AG10803 (cell line): ENCODE data around the gene SLX4IP.

ENCODE experiments used
- DNase-seq: peaks from one replicate; pipeline ENCODE4 v3.0.0; 2010; ENCODE audit warnings: low read depth
- H3K4me3 ChIP-seq: 2 replicates; pipeline ENCODE4 v1.5.1; 2011; ENCODE audit warnings: mild to moderate bottlenecking, low read length, control low read depth
- TF ChIP-seq, protein P1 (sequence below): conservative IDR thresholded peaks from 2 replicates; pipeline ENCODE4 v1.5.1; 2011; ENCODE audit warnings: mild to moderate bottlenecking, low read length, control low read depth, inconsistent platforms

SLX4IP gene

DNA sequence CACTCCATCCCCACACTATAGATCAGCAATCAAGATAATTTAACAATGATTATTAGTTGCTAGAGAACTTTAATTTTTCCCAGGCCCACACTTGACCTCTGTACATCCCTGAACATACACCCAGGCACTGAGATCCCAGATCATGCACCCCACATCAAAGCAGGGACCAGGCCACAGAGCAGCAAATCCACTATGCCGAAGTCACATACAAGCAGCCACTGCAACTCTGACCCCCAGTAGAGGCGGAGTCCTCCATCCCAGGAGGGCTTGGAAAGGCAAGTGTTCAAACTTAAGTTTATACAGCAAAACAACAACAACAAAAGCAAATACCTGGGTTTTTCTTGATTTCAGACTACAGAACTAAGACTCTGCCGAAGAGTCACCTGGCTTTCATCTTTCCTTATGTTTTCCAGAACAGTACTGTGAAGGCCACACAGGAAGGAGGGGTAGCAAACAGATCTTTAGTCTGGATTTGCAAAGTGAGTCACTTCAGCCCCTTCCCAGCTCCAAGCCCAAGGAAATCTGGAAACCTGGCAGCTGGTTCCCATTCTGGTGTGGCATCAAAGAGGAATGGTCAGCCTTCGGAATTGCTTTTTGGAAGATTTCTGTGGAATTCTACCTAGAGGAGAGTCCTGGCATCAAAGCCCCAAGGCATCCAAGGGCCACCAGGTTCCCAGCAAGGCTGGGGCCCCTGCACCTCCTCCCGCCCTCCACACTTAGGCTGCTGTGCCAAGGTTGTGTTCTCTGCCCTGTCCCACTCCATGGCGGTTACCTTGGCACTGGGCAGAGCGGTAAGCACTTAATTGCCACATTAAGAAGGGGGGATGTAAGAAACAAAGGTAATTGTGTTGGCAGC is 231.3 kb downstream of the SLX4IP start:
- TF ChIP-seq, protein P1, sequence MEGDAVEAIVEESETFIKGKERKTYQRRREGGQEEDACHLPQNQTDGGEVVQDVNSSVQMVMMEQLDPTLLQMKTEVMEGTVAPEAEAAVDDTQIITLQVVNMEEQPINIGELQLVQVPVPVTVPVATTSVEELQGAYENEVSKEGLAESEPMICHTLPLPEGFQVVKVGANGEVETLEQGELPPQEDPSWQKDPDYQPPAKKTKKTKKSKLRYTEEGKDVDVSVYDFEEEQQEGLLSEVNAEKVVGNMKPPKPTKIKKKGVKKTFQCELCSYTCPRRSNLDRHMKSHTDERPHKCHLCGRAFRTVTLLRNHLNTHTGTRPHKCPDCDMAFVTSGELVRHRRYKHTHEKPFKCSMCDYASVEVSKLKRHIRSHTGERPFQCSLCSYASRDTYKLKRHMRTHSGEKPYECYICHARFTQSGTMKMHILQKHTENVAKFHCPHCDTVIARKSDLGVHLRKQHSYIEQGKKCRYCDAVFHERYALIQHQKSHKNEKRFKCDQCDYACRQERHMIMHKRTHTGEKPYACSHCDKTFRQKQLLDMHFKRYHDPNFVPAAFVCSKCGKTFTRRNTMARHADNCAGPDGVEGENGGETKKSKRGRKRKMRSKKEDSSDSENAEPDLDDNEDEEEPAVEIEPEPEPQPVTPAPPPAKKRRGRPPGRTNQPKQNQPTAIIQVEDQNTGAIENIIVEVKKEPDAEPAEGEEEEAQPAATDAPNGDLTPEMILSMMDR, result no peak
- DNase-seq, result no peak
- H3K4me3 ChIP-seq, result no peak overlapping the region

DNA sequence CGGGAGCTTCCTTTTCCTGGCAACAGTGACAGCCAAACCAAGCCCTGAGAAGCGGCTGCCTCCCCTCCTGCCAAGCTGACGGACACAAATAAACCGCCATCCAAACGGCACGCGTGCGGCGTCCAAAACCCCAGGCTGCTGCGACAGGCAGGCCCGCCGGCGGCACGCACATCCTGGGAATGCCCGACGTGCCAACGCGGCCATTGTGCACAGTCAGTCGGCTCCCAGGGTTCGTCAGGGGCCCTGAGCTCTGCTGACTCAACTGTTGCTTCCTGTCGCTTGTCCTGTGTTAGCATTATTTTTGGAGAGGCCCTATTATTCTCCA is 231.9 kb downstream of the SLX4IP start:
- TF ChIP-seq, protein P1, result no peak
- no peak for DNase-seq
- no peak overlapping the region for H3K4me3 ChIP-seq

DNA sequence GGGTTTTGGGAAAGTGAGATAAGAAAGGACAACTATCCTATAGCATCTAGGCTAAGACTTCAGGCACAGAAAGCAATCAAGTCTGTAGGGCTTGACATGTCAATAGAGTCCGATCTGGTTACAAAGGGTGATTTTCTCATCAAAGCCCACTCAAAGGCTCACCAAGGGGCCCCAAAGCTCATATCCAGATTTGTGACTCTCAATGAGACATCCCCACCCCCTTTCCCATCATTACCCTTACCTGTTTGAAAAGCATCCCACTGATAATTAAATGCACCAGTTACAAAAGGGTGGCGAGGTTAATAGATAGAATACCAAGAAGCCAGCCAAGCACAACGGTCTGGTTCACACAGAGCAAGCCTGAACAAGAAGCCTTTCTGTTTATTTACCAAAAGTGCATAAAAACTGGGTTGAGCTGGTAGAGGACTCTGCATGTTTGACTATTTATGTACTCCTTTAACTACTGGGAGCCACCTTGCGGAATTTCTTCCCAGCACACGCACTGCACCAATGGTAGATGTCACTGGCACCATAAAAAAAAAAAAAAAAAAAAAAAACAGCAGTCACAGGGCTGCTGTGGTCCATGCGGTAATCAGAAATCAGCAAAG is 232.6 kb downstream of the SLX4IP start:
- no peak for DNase-seq
- TF ChIP-seq, protein P1, result no peak
- H3K4me3 ChIP-seq, result no peak overlapping the region

- no peak for DNase-seq
- TF ChIP-seq, protein P1, result no peak
- no peak overlapping the region for H3K4me3 ChIP-seq
Observed at GRCh38 chr20:10668677-10669368, 233.7 kb downstream of the SLX4IP start.

DNA sequence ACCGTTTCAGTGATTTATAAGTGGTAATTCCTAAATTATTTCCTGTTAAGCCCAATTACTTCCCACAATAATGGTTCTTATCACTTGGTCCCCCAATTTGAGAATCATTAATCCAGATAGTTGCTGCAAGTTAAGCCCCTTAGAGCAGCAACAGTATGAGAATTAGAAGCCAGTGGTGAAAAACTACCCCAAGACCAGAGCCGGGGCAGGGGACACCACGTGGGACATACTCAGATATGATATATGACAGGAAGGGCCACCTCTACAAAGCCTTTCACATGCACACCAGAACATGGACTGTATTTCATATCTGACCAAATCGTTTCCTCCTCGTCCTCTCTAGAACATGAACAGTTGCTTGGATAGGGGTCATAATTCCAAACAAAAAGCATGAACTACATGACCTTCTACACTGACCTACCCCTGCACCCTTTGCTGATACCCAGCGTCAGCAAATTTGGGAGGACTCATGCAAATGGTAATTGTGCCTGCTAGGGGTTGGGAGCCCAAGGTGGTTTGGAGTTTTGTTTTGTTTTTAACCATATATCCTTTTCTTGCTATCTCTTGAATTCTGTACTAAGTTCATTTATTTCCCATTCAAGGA is 234.8 kb downstream of the SLX4IP start:
- TF ChIP-seq, protein P1, result no peak
- H3K4me3 ChIP-seq, result no peak overlapping the region
- DNase-seq, result no peak

- DNase-seq, result no peak
Observed at GRCh38 chr20:10670501-10671220, 235.6 kb downstream of the SLX4IP start.

More at GRCh38 chr20:10670501-10671220, 235.6 kb downstream of the SLX4IP start:
- peak overlapping the region; percentile 82; the same call in 1 of the 2 replicates for H3K4me3 ChIP-seq
- TF ChIP-seq, protein P1, result no peak
